ENCODE data around the gene BTLA. TPM values are rescaled to one million over a fixed set of nuclear protein-coding genes. Genes with fewer than 3 reads are reported as not detected.

Gene BTLA
- total RNA-seq, 1 donor from 2014 or later: not detected

DNA sequence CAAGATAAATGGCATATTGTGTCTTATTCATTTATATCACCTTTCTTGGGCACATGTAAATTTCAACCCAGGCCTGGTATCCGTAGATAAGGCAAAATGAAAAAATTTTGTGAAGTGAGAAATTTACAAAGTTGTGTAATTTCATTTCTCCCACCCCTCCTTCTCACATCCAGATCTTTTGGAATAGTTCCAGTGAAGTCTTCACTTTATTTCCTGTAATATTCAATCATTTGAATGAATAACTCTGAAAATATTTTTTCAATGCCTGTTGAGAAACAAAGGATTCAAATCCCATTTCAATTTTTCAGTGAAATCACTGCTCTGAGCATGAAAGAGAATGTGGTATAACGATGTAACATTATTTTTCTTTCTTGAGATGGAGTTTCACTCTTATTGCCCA, 53.4 kb downstream of the BTLA start:
- no peaks in the 10 kb centered on the region for H3K36me3 Mint-ChIP-seq (ENCODE audit: low read depth)
- H3K27me3 Mint-ChIP-seq (ENCODE audit: low read depth): no peaks in the 10 kb centered on the region
- TF ChIP-seq, protein P1, sequence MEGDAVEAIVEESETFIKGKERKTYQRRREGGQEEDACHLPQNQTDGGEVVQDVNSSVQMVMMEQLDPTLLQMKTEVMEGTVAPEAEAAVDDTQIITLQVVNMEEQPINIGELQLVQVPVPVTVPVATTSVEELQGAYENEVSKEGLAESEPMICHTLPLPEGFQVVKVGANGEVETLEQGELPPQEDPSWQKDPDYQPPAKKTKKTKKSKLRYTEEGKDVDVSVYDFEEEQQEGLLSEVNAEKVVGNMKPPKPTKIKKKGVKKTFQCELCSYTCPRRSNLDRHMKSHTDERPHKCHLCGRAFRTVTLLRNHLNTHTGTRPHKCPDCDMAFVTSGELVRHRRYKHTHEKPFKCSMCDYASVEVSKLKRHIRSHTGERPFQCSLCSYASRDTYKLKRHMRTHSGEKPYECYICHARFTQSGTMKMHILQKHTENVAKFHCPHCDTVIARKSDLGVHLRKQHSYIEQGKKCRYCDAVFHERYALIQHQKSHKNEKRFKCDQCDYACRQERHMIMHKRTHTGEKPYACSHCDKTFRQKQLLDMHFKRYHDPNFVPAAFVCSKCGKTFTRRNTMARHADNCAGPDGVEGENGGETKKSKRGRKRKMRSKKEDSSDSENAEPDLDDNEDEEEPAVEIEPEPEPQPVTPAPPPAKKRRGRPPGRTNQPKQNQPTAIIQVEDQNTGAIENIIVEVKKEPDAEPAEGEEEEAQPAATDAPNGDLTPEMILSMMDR (conservative IDR thresholded peaks at IDR 0.05): no peak
- no peak overlapping the region for H3K27ac Mint-ChIP-seq (ENCODE audit: unreplicated experiment)
- no peak overlapping the region for H3K4me3 Mint-ChIP-seq
- peaks cover under 1% of the 10 kb centered on the region for H3K9me3 Mint-ChIP-seq
- no peak for DNase-seq (ENCODE audit: low read depth, low spot score)
- peaks cover 9% of the 10 kb centered on the region for H3K4me1 Mint-ChIP-seq

DNA sequence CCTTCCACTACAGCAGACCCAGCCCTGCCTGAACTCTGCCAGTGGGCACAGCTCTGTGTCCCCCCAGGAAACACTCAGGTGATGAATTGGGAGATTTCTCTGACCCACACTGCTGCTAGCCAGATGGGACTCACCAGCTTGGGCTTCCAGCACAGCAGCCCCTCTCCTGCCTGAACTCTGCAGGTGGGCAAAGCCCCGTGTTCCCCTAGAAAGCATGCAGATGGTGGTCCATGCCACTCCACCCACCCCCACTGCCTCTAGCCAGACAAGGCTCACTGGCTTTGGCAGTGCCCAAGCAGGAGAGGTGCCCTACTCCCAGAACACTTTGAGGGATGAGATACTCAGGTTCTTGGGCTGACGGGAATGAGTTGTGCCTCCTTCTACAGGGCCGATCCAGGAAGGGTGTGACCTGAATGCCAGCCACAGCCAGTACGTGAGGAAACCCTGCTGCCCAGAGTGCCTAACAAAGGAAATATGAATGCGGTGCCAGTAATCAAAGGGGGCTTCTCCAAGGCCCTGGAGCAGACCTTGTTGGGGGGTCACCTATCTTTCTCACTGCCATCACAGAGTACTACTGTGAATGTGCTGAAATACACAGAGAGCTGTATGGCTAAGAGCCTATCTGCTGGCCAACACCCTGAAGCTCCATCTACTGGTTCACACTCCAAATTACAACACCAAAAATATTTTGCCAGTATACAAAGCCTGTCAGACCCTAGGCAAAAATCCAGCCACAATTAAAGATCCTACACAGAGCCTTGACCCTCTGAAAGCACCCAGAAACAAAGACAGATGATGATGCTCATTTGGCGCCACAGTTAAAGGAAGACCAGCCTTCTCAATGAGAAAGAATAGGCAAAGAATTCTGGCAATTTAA, 61.9 kb downstream of the BTLA start:
- TF ChIP-seq, protein P1 (conservative IDR thresholded peaks at IDR 0.05): peak; percentile 40
- Mint-ChIP-seq H3K4me1 (peaks cover 4% of the 10 kb centered on the region), H3K4me3 (no peak overlapping the region), H3K27me3 (ENCODE audit: low read depth) (no peaks in the 10 kb centered on the region), H3K36me3 (ENCODE audit: low read depth) (peaks cover 24% of the 10 kb centered on the region), H3K9me3 (peaks cover 38% of the 10 kb centered on the region), H3K27ac (ENCODE audit: unreplicated experiment) (no peak overlapping the region)
- no peak for DNase-seq (ENCODE audit: low read depth, low spot score)

DNA sequence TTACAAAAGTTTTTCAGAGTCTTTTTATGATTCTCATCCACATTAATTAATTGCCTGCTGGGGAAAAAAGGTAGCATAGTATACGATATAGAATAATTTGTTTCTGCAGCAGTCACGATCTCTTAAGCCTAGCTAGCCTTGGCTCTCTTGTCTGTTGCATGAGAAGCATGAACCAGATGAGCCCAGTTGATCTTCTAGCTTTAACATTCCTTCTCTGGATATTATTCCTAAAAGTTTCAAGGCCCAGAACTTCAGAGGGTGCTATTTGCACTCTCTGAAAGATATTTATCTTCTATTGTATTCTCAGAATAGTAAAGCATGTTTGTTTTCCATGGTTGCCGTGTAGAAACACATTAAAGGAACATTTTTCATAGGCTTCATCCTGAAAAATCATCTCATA, 69.3 kb downstream of the BTLA start:
- TF ChIP-seq, protein P1 (conservative IDR thresholded peaks at IDR 0.05): no peak
- peaks cover 8% of the 10 kb centered on the region for H3K36me3 Mint-ChIP-seq (ENCODE audit: low read depth)

GRCh38 chr3:112427123-112427522, 72.1 kb downstream of the BTLA start:
- no peak overlapping the region for H3K4me3 Mint-ChIP-seq
- no peaks in the 10 kb centered on the region for H3K4me1 Mint-ChIP-seq
- peaks cover 19% of the 10 kb centered on the region for H3K9me3 Mint-ChIP-seq
- no peak overlapping the region for H3K27ac Mint-ChIP-seq (ENCODE audit: unreplicated experiment)
- TF ChIP-seq, protein P1 (conservative IDR thresholded peaks at IDR 0.05): no peak
- peaks cover 12% of the 10 kb centered on the region for H3K27me3 Mint-ChIP-seq (ENCODE audit: low read depth)
- peaks cover 7% of the 10 kb centered on the region for H3K36me3 Mint-ChIP-seq (ENCODE audit: low read depth)
- no peak for DNase-seq (ENCODE audit: low read depth, low spot score)

More for the DNA sequence above, 69.3 kb downstream of the BTLA start:
- DNase-seq (ENCODE audit: low read depth, low spot score): no peak
- no peaks in the 10 kb centered on the region for H3K4me1 Mint-ChIP-seq
- no peak overlapping the region for H3K4me3 Mint-ChIP-seq
- no peaks in the 10 kb centered on the region for H3K27me3 Mint-ChIP-seq (ENCODE audit: low read depth)
- no peak overlapping the region for H3K27ac Mint-ChIP-seq (ENCODE audit: unreplicated experiment)
- peaks cover 25% of the 10 kb centered on the region for H3K9me3 Mint-ChIP-seq

- TF ChIP-seq, protein P1 (conservative IDR thresholded peaks at IDR 0.05): no peak
- Mint-ChIP-seq H3K9me3 (peaks cover 21% of the 10 kb centered on the region), H3K4me1 (no peaks in the 10 kb centered on the region), H3K27me3 (ENCODE audit: low read depth) (peaks cover 22% of the 10 kb centered on the region), H3K27ac (ENCODE audit: unreplicated experiment) (no peak overlapping the region), H3K4me3 (no peak overlapping the region), H3K36me3 (ENCODE audit: low read depth) (peaks cover 9% of the 10 kb centered on the region)
- no peak for DNase-seq (ENCODE audit: low read depth, low spot score)
Observed at GRCh38 chr3:112425858-112426750, 73.2 kb downstream of the BTLA start.

All from neural crest cell (in vitro differentiated cells).